ENCODE data around the gene UNC13B.
A peak's percentile ranks its signal among the peaks of the same experiment; 100 is the strongest.

UNC13B gene

GRCh38 chr9:35186524-35186923 lies 24.7 kb downstream of the UNC13B start:
- no peak overlapping the region for H3K4me3 ChIP-seq (ENCODE audit: control insufficient read depth, low read depth, low read length)
- no peak for TF ChIP-seq CTCF (conservative IDR thresholded peaks at IDR 0.05; ENCODE audit: control insufficient read depth, insufficient read depth, low read depth, low read length)
- DNase-seq (ENCODE audit: low read depth) = no peak

GRCh38 chr9:35190203-35190602 lies 28.4 kb downstream of the UNC13B start:
- H3K4me3 ChIP-seq (ENCODE audit: control insufficient read depth, low read depth, low read length) = no peak overlapping the region
- DNase-seq (ENCODE audit: low read depth) = no peak
- no peak for TF ChIP-seq CTCF (conservative IDR thresholded peaks at IDR 0.05; ENCODE audit: control insufficient read depth, insufficient read depth, low read depth, low read length)

- DNase-seq (ENCODE audit: low read depth) = no peak
- no peak overlapping the region for H3K4me3 ChIP-seq (ENCODE audit: control insufficient read depth, low read depth, low read length)
- no peak for TF ChIP-seq CTCF (conservative IDR thresholded peaks at IDR 0.05; ENCODE audit: control insufficient read depth, insufficient read depth, low read depth, low read length)
Observed at GRCh38 chr9:35191105-35191504, 29.3 kb downstream of the UNC13B start.

- peak; percentile 10 for DNase-seq (ENCODE audit: low read depth)
- peak; percentile 11 for TF ChIP-seq CTCF (conservative IDR thresholded peaks at IDR 0.05; ENCODE audit: control insufficient read depth, insufficient read depth, low read depth, low read length)
- H3K4me3 ChIP-seq (ENCODE audit: control insufficient read depth, low read depth, low read length) = no peak overlapping the region
Observed at GRCh38 chr9:35193762-35194161, 32.0 kb downstream of the UNC13B start.

GRCh38 chr9:35195683-35196082 lies 33.9 kb downstream of the UNC13B start:
- peak; percentile 48 for DNase-seq (ENCODE audit: low read depth)
- no peak for TF ChIP-seq CTCF (conservative IDR thresholded peaks at IDR 0.05; ENCODE audit: control insufficient read depth, insufficient read depth, low read depth, low read length)
- H3K4me3 ChIP-seq (ENCODE audit: control insufficient read depth, low read depth, low read length) = no peak overlapping the region

GRCh38 chr9:35198191-35198590 lies 36.4 kb downstream of the UNC13B start:
- DNase-seq (ENCODE audit: low read depth) = no peak
- no peak for TF ChIP-seq CTCF (conservative IDR thresholded peaks at IDR 0.05; ENCODE audit: control insufficient read depth, insufficient read depth, low read depth, low read length)
- no peak overlapping the region for H3K4me3 ChIP-seq (ENCODE audit: control insufficient read depth, low read depth, low read length)

GRCh38 chr9:35203528-35203927 lies 41.7 kb downstream of the UNC13B start:
- no peak for DNase-seq (ENCODE audit: low read depth)
- H3K4me3 ChIP-seq (ENCODE audit: control insufficient read depth, low read depth, low read length) = no peak overlapping the region
- TF ChIP-seq CTCF (conservative IDR thresholded peaks at IDR 0.05; ENCODE audit: control insufficient read depth, insufficient read depth, low read depth, low read length) = no peak
